Hepatic stellate cell (primary cell): ENCODE data around the gene SNRPA1.

Source experiments
- DNase-seq: peaks from one replicate; pipeline ENCODE4 v3.0.0; 2011; ENCODE audit warnings: low spot score

Gene SNRPA1

GRCh38 chr15:101242160-101242998 lies 52.7 kb downstream of the SNRPA1 start:
- DNase-seq, result no peak

- no peak for DNase-seq
Measured at GRCh38 chr15:101240358-101240757, 54.7 kb downstream of the SNRPA1 start.

GRCh38 chr15:101239724-101240136 lies 55.3 kb downstream of the SNRPA1 start:
- DNase-seq, result no peak

- no peak for DNase-seq
Measured at GRCh38 chr15:101237251-101237650, 57.8 kb downstream of the SNRPA1 start.

- DNase-seq, result no peak
Measured at GRCh38 chr15:101233651-101234280, 61.3 kb downstream of the SNRPA1 start.

GRCh38 chr15:101232677-101233076 lies 62.4 kb downstream of the SNRPA1 start:
- DNase-seq, result no peak
